ENCODE results near the gene C10orf143.
"Not testable (repeated sequence)": the region's sequence is repeated elsewhere in the genome, so short reads cannot be mapped to it uniquely, and the experiment has no call there.

DNA sequence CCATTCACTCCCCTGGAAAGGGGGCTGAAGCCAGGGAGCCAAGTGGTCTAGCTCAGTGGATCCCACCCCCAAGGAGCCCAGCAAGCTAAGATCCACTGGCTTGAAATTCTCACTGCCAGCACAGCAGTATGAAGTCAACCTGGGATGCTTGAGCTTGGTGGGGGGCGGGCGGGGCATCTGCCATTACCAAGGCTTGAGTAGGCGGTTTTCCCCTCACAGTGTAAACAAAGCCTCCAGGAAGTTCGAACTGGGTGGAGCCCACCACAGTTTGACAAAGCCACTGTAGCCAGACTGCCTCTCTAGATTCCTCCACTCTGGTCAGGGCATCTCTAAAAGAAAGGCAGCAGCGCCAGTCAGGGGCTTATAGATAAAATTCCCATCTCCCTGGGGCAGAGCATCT, 20.1 kb downstream of the C10orf143 start:
- TF ChIP-seq EZH2phosphoT487 (IDR thresholded peaks at IDR 0.05; ENCODE audit: low read depth), result not testable (repeated sequence)
- TF ChIP-seq, protein P1, sequence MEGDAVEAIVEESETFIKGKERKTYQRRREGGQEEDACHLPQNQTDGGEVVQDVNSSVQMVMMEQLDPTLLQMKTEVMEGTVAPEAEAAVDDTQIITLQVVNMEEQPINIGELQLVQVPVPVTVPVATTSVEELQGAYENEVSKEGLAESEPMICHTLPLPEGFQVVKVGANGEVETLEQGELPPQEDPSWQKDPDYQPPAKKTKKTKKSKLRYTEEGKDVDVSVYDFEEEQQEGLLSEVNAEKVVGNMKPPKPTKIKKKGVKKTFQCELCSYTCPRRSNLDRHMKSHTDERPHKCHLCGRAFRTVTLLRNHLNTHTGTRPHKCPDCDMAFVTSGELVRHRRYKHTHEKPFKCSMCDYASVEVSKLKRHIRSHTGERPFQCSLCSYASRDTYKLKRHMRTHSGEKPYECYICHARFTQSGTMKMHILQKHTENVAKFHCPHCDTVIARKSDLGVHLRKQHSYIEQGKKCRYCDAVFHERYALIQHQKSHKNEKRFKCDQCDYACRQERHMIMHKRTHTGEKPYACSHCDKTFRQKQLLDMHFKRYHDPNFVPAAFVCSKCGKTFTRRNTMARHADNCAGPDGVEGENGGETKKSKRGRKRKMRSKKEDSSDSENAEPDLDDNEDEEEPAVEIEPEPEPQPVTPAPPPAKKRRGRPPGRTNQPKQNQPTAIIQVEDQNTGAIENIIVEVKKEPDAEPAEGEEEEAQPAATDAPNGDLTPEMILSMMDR (IDR thresholded peaks at IDR 0.05; ENCODE audit: low read depth, low read length), result not testable (repeated sequence)
